Ramos (cell line): ENCODE results near the gene FNDC3B.
"Not testable (repeated sequence)": the region's sequence is repeated elsewhere in the genome, so short reads cannot be mapped to it uniquely, and the experiment has no call there.

Experiments
- in situ Hi-C: fragments of 300-500 bp; cut with MboI; formaldehyde crosslinking; loops from one replicate; pipeline ENCODE4 v1.14.3; 2022; ENCODE audit warnings: low sequenced_read_pairs; ENCODE audit not compliant: unreplicated experiment

FNDC3B gene

DNA sequence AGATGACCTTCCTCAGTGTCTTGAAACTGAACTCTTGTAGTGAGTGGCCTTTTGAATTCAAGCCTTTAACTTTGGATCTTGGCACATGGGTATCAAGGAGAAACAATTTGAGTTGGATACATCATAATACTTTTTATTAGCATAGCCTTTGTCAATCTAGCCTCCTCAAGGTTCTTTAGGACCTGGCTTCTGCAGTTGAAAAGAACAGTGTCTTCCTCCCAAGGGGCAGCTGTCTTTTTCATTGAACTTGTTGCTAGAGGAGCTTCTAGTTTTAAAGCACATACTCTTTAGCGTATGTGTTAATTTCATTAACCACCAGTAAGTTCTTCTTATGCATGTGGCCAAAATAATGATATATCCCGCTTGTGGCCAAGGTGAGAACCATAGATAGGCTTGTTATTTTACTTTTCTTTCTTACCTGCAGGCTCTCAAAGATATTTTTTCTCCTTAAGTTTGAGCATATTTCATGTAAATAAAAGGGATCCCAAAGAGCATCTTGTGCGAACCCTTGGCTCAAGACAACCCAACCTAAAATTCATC, 325.7 kb downstream of the FNDC3B start:
- in situ Hi-C loops: no loop called here

DNA sequence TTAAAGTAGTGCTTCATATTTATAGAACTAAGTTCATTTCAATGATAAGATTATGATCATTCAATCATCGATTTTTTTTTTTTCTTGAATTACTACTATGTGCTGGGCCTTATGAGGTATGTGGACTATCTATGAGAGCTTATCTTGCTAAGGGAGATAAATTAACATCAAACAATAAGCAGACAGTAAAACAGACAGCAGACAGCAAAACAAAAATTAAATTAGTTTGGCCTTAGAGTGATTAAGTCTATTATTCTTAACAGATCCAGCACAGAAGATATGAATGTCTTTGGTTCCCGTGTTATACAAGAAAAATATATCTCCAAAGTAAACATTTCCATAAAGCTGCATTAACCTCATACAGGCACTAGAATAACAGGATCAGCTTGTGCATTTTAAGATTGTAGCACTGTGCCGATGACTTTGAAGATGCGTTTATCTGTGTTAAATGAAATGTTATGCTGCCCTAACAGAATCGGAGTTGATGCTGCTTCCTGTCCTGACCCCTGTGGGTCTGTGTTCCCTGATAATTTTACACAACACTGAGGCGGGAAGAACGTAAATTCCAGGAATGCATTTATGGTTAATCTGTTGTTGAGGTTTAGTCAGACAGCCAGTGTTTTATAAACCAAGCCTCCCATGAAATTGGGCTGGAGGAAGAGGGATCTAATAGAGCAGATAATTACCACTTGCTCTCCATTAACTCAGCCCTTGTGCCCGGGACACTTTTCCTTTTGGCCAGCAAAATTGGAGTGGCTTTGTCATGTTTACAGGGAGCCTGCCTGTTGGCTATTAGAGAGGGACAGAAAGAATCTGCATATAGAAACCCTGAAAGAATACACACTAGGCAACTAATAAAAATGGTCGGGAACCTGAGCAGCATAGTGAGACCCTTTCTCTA, 328.1 kb downstream of the FNDC3B start:
- in situ Hi-C loops: no loop called here

DNA sequence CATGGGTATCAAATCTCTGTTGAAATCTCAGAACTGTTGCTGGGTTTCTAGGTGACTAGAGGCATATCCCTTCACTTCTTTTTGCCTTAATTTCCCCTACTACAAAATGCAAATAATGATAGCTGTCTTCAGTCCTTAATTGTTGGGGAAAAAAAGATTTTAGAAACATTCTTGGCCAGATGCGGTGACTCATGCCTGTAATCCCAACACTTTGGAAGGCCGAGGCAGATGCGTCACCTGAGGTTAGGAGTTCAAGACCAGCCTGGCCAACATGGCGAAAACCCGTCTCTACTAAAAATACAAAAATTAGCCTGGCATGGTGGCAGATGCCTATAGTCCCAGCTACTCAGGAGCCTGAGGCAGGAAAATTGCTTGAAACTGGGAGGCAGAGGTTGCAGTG, 329.2 kb downstream of the FNDC3B start:
- in situ Hi-C loops: not testable (repeated sequence)

DNA sequence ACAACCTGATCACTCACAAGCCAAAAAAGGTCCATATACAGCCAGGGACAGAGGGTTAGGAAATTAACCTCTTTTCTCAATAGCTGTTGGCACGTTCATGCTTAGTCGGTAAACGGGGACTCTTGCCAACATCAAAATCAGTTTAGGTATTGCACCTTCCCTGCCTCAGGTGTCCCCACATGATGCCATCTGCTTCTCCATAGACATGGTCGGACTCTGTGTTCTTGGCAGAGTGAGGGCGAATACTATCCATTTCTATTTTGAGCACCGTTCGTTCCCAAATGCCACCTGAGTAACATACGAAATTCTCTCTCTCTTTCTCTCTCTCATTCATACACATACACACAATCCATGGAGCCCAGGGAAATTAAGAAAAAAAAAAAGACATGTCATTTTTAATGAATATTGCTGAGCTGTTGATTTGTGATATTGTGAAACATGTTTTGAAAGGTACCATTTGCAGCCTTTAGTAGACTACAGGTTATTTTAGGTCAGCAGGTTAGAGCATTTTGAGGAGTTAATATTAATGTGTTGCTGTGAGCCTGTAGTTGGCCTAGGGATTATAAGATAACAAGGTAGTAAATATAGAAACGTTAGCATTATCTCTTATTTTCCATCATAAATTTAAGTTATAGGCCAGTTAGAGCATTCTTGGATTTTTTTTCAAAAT, 330.3 kb downstream of the FNDC3B start:
- in situ Hi-C loops: no loop called here

DNA sequence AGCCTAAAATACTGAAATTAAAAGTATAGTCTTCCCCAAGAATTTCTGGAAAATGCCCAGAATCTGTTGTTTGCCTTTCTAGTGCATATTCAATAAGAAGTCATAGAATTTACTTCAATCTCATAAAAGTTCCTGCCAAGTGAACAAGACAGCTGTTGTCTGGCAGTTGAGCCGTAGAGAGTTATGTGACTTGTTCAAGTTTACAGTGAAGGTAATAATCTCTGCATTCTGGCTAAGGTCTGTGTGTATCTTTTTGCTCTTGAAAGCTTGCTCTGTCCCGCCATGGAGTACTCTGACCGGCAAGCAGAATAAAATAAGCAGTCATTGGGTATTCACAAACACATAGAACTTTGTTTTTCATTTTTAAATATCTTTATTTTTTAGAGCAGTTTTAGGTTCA, 331.0 kb downstream of the FNDC3B start:
- in situ Hi-C loops: no loop called here

DNA sequence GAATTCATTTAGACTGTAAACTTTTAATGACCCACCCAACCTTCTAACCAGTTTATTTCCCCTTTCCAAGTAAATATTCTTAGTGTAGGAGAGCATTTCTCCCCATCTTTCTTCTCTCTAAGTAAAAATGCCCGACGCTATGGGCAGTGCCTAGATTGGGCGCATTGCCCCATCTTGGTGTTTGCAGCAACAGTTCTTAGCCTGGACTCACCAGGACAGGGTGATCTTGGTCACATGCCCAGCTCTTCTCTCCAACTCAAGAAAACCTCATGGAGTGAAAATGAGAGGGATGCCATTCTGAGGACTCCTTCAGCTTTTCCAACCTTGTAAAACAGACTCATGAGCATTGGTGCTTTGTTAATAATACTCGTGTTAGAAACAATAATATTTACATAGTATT, 332.2 kb downstream of the FNDC3B start:
- in situ Hi-C loops: no loop called here

DNA sequence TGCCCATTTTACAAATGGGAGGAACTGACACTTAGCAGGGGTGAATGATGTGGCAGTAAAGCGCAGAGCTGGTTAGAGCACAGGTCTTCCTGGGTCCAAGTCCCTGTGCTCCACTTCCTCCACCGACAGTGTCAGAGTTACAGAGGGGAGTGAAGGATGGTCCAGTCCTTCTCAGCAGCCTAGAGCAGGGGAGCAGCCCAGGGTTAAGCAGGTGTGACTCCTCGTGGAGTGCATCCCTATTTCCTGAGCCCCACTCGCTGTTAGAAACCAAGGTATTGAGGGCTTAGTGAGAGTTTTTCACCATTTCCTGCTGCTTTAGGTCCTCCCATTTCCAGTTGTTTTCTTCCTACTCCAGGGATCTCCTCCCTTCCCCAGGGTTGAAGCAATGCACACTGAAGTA, 333.5 kb downstream of the FNDC3B start:
- in situ Hi-C loops: no loop called here

DNA sequence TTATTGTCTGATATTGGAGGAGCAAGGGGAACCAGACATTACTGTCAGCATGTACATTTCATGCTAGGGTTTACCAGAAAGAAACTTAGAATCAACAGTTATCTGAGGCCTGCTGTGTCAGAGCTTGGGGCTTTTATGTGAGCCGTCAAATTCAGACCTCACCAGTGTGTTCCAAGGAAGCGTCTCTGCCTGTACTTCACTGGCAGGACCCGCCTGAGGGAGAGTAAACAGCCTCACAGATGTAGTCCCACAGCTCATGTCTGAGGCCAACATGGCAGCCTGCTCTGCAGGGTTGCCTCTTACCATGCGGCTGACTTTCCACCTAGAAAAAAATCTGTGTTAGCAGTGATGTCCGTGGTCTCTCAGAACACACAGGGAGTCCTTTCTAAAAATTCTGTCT, 334.5 kb downstream of the FNDC3B start:
- in situ Hi-C loops: no loop called here

DNA sequence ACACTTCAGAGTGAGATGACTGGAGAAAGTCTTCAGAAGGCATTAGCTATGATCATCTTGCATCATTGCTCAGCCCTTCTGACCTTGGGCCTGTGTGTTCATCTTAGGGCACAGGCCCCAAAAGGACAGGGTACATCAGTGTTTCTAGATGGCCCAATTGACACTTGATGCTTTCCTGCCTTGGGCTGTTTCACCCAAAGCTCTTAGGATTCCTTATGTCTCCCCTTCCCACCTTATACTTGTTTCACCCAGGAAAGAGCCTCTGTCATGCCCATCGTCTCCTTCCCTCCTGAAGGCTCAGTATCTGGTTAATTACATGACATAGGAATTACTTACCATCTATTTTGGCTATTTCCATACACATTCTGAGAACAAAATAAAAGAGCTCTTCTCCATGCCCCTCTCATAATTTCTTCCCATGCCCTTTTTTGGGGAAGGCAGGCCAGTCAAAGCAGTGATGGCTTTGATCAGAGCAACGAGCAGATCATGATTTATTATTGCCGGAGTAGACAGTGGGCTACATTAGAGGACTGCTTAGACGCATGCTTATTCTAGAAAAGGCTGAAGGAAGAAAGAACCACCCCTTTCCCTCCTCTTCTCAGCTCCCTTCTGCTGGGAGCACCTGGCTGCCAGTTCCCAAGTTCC, 335.9 kb downstream of the FNDC3B start:
- in situ Hi-C loops: no loop called here

DNA sequence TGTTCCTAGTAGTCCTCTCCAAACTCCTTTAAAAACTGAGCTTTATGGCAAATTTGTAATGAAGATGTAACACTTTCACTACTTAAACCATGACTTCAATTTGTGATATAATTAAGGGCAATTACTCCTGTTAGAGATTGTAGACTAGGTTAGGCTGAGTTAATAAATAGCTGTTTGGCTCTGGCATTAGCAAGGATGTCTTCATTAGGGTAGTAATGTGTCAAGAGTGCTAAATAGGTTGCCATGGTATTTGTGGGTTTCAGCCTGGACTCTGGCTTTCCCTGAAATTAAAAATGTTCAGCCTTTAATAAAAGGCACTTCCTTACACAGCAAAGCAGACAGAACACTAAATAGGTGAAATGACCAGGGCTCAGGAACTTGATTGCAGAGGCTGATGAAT, 337.0 kb downstream of the FNDC3B start:
- in situ Hi-C loops: no loop called here

DNA sequence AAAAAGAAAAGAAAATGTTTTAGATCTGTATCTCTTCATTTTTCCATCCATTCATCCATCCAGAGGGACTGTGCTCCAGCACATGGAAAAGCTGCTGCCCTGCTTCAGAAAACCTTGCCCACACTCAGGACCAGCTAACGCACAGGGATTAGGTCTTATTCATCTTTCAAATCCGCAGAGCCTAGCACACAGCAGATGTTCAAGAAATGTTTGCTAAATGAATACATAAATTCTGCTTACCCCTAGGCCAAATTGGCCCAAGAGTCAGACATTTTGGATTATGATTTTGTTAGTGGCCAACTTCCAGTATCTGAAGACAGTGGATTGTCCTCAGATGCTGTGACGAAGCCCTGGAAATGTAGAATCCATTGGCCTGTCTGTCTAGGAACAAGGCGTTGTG, 337.5 kb downstream of the FNDC3B start:
- in situ Hi-C loops: no loop called here

DNA sequence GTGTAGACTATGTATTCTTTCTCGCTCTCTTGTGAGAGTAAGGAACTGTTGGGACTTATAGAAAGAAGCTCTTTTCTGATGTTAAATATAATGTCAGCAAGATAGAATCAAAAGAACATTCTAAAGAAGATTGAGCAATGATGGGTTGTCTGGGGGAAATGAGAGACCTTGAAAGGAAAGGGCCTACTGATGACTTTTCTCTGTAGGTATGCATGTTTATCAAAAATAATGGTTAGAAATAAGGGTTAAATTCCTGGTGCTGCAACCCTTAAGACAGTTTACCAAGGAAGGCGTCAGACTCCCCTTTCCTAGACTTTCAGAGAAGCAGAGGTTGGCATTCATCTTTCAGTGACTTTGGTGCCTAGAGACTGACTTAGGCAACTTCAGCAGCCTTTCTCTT, 339.1 kb downstream of the FNDC3B start:
- in situ Hi-C loops: no loop called here

DNA sequence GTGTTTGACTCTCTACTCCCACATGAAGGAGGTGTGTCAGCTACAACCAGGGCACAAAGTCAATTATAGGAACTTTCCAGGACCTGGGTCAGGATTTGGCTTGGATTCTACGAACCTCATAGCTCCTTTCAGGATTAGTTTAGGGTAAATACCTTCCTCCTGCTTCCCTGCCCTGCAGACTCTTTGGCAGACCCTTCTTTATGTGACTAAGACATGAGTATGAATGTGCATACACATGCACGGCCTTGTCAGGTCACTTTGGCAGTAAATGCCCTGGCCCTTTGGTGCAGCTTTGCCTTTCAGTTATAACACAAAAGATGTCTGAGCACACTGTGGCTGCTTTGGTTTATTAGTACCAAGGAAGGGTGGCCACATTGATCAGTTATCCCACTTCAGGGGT, 340.0 kb downstream of the FNDC3B start:
- in situ Hi-C loops: no loop called here

DNA sequence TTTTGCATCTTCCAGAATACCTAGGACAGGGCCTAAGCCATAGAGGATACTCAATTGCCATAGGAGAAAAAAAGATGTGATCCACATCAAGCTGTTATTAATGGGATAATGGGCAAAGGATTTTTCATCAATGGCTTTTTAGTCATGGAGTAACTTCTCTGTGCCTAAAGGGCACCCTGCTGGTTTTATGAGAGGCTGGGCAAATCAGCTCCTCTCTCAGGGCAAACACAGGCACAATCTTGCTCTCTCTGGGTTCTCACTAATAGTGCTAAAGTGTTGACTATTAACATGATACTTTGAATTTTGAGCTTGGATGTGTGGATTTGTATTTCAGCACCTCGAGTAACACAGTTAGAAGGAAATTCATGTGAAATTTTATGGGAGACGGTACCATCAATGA, 341.3 kb downstream of the FNDC3B start:
- in situ Hi-C loops: no loop called here

DNA sequence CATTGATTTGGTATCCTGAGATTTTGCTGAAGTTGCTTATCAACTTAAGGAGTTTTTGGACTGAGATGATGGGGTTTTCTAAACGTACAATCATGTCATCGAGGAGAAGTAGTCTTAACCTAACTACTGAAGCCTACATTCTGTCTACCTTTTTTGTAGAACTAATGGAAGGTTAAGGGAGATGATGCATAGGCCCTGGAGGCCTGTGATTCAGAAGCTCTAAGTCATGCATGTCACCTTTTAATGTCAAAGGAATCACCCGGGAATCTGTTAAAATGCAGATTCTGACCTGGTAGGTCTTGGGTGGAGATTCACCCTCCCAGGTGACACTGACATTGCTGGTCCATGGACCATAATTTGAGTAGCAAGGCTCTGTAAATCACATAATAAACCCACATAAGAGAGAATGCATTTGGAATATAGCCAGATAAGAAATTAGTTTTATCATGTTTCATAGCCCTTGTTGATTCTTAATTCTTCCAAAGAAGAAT, 344.0 kb downstream of the FNDC3B start:
- in situ Hi-C loops: no loop called here

DNA sequence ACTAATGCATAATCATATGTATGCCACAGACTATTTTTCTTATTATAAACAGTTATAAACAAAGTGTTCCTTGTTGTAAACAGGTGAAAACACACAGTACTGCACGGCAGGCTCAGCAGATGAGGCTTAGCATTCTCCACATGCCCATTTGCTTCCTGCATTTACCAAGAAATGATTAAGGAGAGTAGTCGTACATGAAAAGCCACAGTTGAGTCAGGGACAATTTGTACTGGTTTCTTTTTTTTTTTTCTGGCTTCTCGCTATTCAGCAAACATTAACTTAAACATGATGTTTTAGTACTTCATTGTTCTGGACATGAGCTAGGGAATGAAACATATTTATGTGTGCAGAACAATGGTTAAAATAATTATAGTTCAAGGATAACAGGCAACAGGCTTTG, 345.5 kb downstream of the FNDC3B start:
- in situ Hi-C loops: no loop called here

DNA sequence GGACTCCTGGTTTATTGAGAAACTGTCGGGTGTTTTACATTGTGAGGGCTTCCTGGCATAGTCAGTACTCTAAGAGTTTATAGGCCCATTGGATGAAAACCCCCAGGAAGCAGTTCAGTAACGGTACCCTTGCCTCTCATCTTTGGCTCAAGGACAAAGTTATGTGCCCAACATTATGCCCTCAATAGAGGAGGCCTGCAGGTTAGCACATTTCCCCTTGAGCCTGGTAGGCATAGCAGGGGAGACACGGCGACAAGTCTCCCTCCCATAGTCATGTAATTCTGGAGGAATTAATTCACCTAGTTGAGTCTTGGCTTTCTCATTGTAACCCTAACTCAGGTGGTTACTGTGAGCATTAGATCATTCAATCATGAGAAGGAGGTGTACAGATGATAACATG, 348.4 kb downstream of the FNDC3B start:
- in situ Hi-C loops: no loop called here

DNA sequence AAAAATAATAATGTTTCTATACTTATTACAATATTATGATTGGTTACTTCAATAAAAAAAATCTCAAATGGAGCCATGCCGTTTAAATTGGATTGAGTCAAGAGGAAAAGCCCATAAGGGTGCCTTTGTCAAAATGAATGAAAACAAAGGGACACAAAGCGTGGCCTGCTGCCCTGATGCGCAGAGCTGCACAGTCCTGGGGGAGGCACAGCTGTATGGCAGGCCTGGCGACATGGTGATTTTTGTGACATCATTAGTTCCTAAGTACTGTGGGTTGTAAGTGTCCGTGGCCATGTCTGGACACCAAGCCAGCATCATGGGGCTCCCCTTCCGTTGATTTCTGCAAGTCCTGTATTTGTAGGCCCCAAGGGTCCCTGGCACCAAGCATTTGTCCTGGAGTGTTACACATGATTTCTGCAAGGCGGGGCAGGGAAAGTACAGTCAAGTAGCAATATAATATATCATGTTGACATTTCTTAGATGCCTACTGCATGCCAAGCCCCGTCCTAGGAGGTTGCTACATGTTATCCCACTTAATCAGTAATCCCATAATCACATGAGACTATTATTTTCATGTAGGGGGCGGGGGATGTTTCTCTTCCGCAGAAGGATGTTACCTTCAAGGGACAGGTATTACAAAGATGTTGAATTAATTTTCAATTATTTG, 349.2 kb downstream of the FNDC3B start:
- in situ Hi-C loops: no loop called here

DNA sequence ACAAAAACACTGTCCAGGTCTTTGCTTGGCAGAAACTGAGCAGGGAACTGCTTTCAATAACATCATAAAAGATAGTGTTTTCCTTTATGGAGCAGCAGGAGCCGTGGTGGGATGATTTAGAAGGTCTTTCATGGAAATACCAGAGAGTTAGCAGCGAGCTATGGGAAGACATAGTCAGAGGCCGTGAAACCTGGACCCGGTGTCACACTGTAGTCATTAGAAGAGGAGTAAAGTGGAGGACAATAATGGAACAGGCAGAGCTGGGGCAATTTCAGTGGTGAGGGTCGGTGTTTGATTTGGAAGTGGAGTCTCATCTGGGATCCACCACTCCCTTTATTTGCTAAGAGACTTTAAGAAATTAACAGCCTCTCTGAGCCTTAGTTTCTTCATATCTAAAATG, 351.4 kb downstream of the FNDC3B start:
- in situ Hi-C loops: no loop called here

DNA sequence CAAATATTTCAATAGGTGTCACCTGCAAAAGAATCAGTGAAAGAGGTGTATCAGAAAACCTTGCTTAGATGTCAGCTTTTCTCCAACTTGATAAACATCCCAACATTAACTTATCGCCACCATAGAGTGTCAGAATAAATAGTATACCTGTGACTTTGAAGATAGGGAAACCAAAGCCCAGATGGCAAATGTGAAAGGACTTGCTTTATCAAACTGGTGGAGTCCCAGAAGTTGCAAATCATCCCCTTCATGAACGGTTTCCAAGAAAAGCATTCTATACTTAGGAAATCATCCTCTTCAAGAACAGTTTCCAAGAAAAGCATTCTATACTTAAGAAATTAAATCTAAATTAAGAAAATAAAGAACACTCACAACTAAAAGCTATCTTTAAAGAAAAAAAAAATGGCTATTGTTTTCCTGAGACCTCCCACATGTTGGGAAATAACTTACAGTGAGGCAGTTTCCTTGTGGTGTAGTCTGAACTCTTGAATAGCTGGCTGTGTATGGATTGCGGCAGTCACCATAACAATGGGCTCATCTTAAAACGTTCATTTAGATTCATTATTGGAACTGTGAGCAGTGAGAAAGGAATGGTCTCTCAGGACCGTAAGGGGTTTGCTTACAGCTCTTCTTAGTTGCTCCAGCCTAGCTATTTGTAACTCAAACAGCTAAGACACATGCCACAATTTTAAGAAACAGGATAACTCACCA, 352.4 kb downstream of the FNDC3B start:
- in situ Hi-C loops: no loop called here
